IMR-90 (cell line): ENCODE measurements around the gene TTC39B. TPM values are rescaled to one million over a fixed set of nuclear protein-coding genes. Genes with fewer than 3 reads are reported as not detected.

Experiments
- ATAC-seq: fragments of 200-7000 bp; cut with Tn5 transposase; 2 replicates; pipeline ENCODE4 v1.9.1; 2020; ENCODE audit warnings: low read depth, mild to moderate bottlenecking, moderate library complexity
- BruUV-seq: library from RNA; stranded (reverse); fragments of 400-500 nt; replicated peaks from 2 replicates; lab custom pipeline; 2021; lab: Mats Ljungman, UMichigan
- CTCF ChIA-PET: fragments of 300-600 bp; formaldehyde crosslinking; extraction: SDS; loops from one replicate; lab custom pipeline; 2021; ENCODE audit warnings: antibody characterized with exemption; lab: Yijun Ruan, JAX
- POLR2A ChIA-PET: fragments of 300-600 bp; sonication (Branson Sonifier 250); formaldehyde crosslinking; loops from one replicate; lab custom pipeline; 2022; ENCODE audit warnings: antibody characterized with exemption; ENCODE audit not compliant: unreplicated experiment; lab: Charles Lee
- DNase-seq: peaks from one replicate; pipeline ENCODE4 v3.0.0; 2013
- H2AFZ ChIP-seq: replicated peaks from 2 replicates; pipeline ENCODE3; 2013; ENCODE audit warnings: low read length, mild to moderate bottlenecking; ENCODE audit not compliant: poor library complexity
- H2AK5ac ChIP-seq: 2 replicates; pipeline ENCODE4 v1.6.1; 2013; ENCODE audit warnings: low read depth, low read length, inconsistent platforms
- H2AK9ac ChIP-seq: replicated peaks from 2 replicates; pipeline ENCODE3; 2013; ENCODE audit warnings: mild to moderate bottlenecking, low read depth, low read length, moderate library complexity; ENCODE audit not compliant: poor library complexity
- H2BK120ac ChIP-seq: 2 replicates; pipeline ENCODE4 v1.6.1; 2013; ENCODE audit warnings: low read depth, low read length, inconsistent platforms
- H2BK15ac ChIP-seq: 3 replicates; pipeline ENCODE4 v1.6.1; 2013; ENCODE audit warnings: low read depth, low read length, inconsistent platforms
- H2BK20ac ChIP-seq: 2 replicates; pipeline ENCODE4 v1.6.1; 2013; ENCODE audit warnings: low read depth, mild to moderate bottlenecking, inconsistent platforms, low read length, moderate library complexity
- H2BK5ac ChIP-seq: 2 replicates; pipeline ENCODE4 v1.6.1; 2013; ENCODE audit warnings: mild to moderate bottlenecking, low read depth, low read length, inconsistent platforms; ENCODE audit not compliant: poor library complexity, severe bottlenecking
- H3K14ac ChIP-seq: replicated peaks from 2 replicates; pipeline ENCODE4 v1.6.1; 2013; ENCODE audit warnings: low read depth, low read length, inconsistent platforms
- H3K18ac ChIP-seq: 2 replicates; pipeline ENCODE4 v1.6.1; 2013; ENCODE audit warnings: low read depth, low read length, control low read depth
- H3K23ac ChIP-seq: 2 replicates; pipeline ENCODE4 v1.6.1; 2013; ENCODE audit warnings: low read depth, low read length, inconsistent platforms
- H3K27ac ChIP-seq: 2 replicates; pipeline ENCODE4 v1.5.1; 2013; ENCODE audit warnings: mild to moderate bottlenecking, control low read depth, low read length; ENCODE audit not compliant: insufficient read depth
- H3K27me3 ChIP-seq: 2 replicates; pipeline ENCODE4 v1.6.1; 2013; ENCODE audit warnings: low read length; ENCODE audit not compliant: control insufficient read depth, insufficient read depth
- H3K36me3 ChIP-seq: 2 replicates; pipeline ENCODE4 v1.6.1; 2013; ENCODE audit warnings: low read length, mixed read lengths; ENCODE audit not compliant: control insufficient read depth, insufficient read depth
- H3K4ac ChIP-seq: 2 replicates; pipeline ENCODE4 v1.6.1; 2013; ENCODE audit warnings: low read depth, low read length, inconsistent platforms
- H3K4me1 ChIP-seq: 2 replicates; pipeline ENCODE4 v1.6.1; 2013; ENCODE audit warnings: low read length, mixed read lengths; ENCODE audit not compliant: control insufficient read depth, insufficient read depth
- H3K4me2 ChIP-seq: 2 replicates; pipeline ENCODE4 v1.6.1; 2013; ENCODE audit warnings: low read depth, mild to moderate bottlenecking, control low read depth, low read length, moderate library complexity
- H3K4me3 ChIP-seq: 2 replicates; pipeline ENCODE4 v1.5.1; 2013; ENCODE audit warnings: low read depth, mild to moderate bottlenecking, control low read depth, low read length, moderate library complexity; ENCODE audit not compliant: insufficient read depth
- H3K56ac ChIP-seq: 2 replicates; pipeline ENCODE4 v1.6.1; 2013; ENCODE audit warnings: low read length, inconsistent platforms; ENCODE audit not compliant: insufficient read depth; ENCODE audit errors: extremely low read depth
- H3K79me1 ChIP-seq, 2 experiments: 2 replicates each; pipeline ENCODE4 v1.6.1; 2013; ENCODE audit warnings: low read length in 2 of 2, inconsistent platforms in 1 of 2, low read depth in 1 of 2
- H3K9ac ChIP-seq: 2 replicates; pipeline ENCODE4 v1.6.1; 2013; ENCODE audit warnings: low read depth, low read length, control low read depth
- H3K9me1 ChIP-seq: 2 replicates; pipeline ENCODE4 v1.6.1; 2013; ENCODE audit warnings: low read length, inconsistent platforms; ENCODE audit not compliant: insufficient read depth
- H3K9me3 ChIP-seq: 2 replicates; pipeline ENCODE4 v1.6.1; 2013; ENCODE audit warnings: low read length; ENCODE audit not compliant: control insufficient read depth, insufficient read depth
- H4K20me1 ChIP-seq: 2 replicates; pipeline ENCODE4 v1.6.1; 2013; ENCODE audit warnings: low read length, inconsistent platforms; ENCODE audit not compliant: insufficient read depth
- H4K5ac ChIP-seq: 2 replicates; pipeline ENCODE4 v1.6.1; 2013; ENCODE audit warnings: mild to moderate bottlenecking, low read depth, low read length, control low read depth
- H4K8ac ChIP-seq, 2 experiments: 2 replicates each; pipeline ENCODE4 v1.6.1; 2013; ENCODE audit warnings: low read depth in 2 of 2, low read length in 2 of 2, control low read depth in 1 of 2, inconsistent platforms in 1 of 2
- H4K91ac ChIP-seq: 2 replicates; pipeline ENCODE4 v1.6.1; 2013; ENCODE audit warnings: low read depth, low read length, inconsistent platforms; ENCODE audit not compliant: insufficient read depth
- CHD1 ChIP-seq: IDR thresholded peaks from 2 replicates; pipeline ENCODE4 v1.6.1; 2012; ENCODE audit warnings: low read depth, low read length, improper control_type of control experiment
- FOS ChIP-seq: fragments of 150-350 bp; IDR thresholded peaks from 2 replicates; pipeline ENCODE4 v1.6.1; 2016; ENCODE audit warnings: low read depth, low read length
- MAZ ChIP-seq: IDR thresholded peaks from 2 replicates; pipeline ENCODE4 v1.6.1; 2012; ENCODE audit warnings: low read depth, mild to moderate bottlenecking, low read length, improper control_type of control experiment, moderate library complexity, borderline replicate concordance
- MXI1 ChIP-seq: IDR thresholded peaks from 2 replicates; pipeline ENCODE4 v1.6.1; 2012; ENCODE audit warnings: low read depth, mild to moderate bottlenecking, low read length, moderate library complexity, borderline replicate concordance
- RCOR1 ChIP-seq: IDR thresholded peaks from 2 replicates; pipeline ENCODE4 v1.6.1; 2012; ENCODE audit warnings: mild to moderate bottlenecking, low read length, improper control_type of control experiment; ENCODE audit not compliant: insufficient replicate concordance
- SMC3 ChIP-seq: fragments of 150-350 bp; IDR thresholded peaks from 2 replicates; pipeline ENCODE4 v1.6.1; 2016; ENCODE audit warnings: low read depth, mild to moderate bottlenecking, antibody characterized with exemption, low read length, moderate library complexity
- WGBS, 2 experiments: methylation state at CpG; one replicate each; pipeline versions ENCODE4 v1.1.5 to v1.1.7; 2013; ENCODE audit warnings: missing lambda C conversion rate in 2 of 2; ENCODE audit not compliant: insufficient read length in 1 of 2; ENCODE audit errors: extremely low coverage in 2 of 2; 5-methylcytosine and 5-hydroxymethylcytosine counted together
- dilution Hi-C: fragments of 300-500 bp; cut with HindIII; formaldehyde crosslinking; loops from one replicate; pipeline ENCODE4 v1.14.3; 2018; ENCODE audit warnings: low sequenced_read_pairs; ENCODE audit not compliant: unreplicated experiment
- in situ Hi-C: fragments of 300-500 bp; cut with MboI; formaldehyde crosslinking; loops from 3 replicates; pipeline ENCODE4 v1.14.3; 2019; ENCODE audit warnings: low sequenced_read_pairs, inconsistent platforms, mixed read lengths
- intact Hi-C: fragments of 100-400 bp; cut with micrococcal nuclease; formaldehyde crosslinking; loops from 2 replicates; pipeline ENCODE4 v1.10.0; 2022
- polyA plus RNA-seq, 3 experiments: library from polyadenylated mRNA; depleted of rRNA; stranded (reverse); fragments of >200 nt; gene quantifications; 2 replicates each; pipeline ENCODE4 v1.2.3, GENCODE V29; 2012; ENCODE audit warnings: low replicate concordance in 1 of 3
- total RNA-seq: library from RNA; depleted of rRNA; stranded (reverse); fragments of >200 nt; gene quantifications from 2 replicates; pipeline ENCODE4 v1.2.3, GENCODE V29; 2012
- TF ChIP-seq, protein P1 (sequence below): conservative IDR thresholded peaks from 2 replicates; pipeline ENCODE4 v1.5.1; 2012; ENCODE audit warnings: mild to moderate bottlenecking, low read depth, low read length, improper control_type of control experiment
- TF ChIP-seq, protein P2 (sequence below): fragments of 150-350 bp; IDR thresholded peaks from 2 replicates; pipeline ENCODE4 v1.6.1; 2017; ENCODE audit warnings: mild to moderate bottlenecking, antibody characterized with exemption, low read length, low read depth

Gene TTC39B
- total and polyA plus RNA-seq, 2 of the 4 experiments (the other 2 are of a cell fraction), result 2.5 to 12.2 TPM

DNA sequence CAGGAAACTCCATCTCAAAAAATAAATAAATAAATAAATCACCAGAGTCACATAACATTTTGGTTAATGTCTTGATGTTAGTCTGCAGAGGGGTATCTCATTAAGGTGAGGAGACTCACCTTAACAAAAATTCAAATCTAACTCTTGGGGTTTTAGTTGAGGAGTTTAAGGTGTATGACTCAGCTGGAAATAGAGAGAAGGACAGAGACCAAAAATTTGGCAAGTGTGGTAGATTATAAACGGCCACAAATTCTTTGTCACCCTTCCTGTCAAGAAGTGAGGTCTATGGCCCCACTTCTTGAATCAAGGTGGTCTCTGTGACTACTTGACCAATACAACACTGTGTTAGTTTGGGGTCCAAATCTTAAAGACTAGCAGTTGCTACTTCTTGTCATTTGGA lies 60.8 kb downstream of the TTC39B start:
- H2BK120ac ChIP-seq, result peak overlapping the region; percentile 66
- CTCF ChIA-PET, result no interaction called here

More for the DNA sequence above, 60.8 kb downstream of the TTC39B start:
- H3K18ac ChIP-seq, result no peak overlapping the region; the same call in 1 of the 2 replicates
- H3K79me1 ChIP-seq, result peaks cover 14 to 56% of the 10 kb centered on the region in 2 experiments
- H3K4me3 ChIP-seq, result no peak overlapping the region
- H3K9me1 ChIP-seq, result peaks cover 13% of the 10 kb centered on the region
- ATAC-seq, result no peak
- in situ Hi-C loops (no loop called here), dilution Hi-C loops (no loop called here), intact Hi-C loops (no loop called here)
- no peak overlapping the region for H2AK5ac ChIP-seq
- H3K36me3 ChIP-seq, result no peaks in the 10 kb centered on the region
- H4K20me1 ChIP-seq, result no peaks in the 10 kb centered on the region
- H3K4me2 ChIP-seq, result no peak overlapping the region
- WGBS, 2 experiments, result no CpG with 5 or more reads among the region's 1 CpG
- H4K91ac ChIP-seq, result no peak overlapping the region
- 0 out of 3 replicates have a peak overlapping the region, but pooled peaks have one; percentile 3 for H2BK15ac ChIP-seq
- no TSS peak for BruUV-seq
- no peaks in the 10 kb centered on the region for H3K27me3 ChIP-seq
- no peak overlapping the region for H2AFZ ChIP-seq
- peaks cover 24% of the 10 kb centered on the region for H3K4me1 ChIP-seq
- no peak overlapping the region for H3K14ac ChIP-seq
- H3K27ac ChIP-seq, result no peak overlapping the region
- peak overlapping the region in 1 of 2 experiments; percentile 7; a peak in 1 of 4 replicates for H4K8ac ChIP-seq
- peak overlapping the region; percentile 64; the same call in 1 of the 2 replicates for H2BK20ac ChIP-seq
- TF ChIP-seq RCOR1 (no peak), MAZ (no peak), MXI1 (no peak), SMC3 (no peak), CHD1 (no peak), FOS (no peak)
- TF ChIP-seq, protein P1, sequence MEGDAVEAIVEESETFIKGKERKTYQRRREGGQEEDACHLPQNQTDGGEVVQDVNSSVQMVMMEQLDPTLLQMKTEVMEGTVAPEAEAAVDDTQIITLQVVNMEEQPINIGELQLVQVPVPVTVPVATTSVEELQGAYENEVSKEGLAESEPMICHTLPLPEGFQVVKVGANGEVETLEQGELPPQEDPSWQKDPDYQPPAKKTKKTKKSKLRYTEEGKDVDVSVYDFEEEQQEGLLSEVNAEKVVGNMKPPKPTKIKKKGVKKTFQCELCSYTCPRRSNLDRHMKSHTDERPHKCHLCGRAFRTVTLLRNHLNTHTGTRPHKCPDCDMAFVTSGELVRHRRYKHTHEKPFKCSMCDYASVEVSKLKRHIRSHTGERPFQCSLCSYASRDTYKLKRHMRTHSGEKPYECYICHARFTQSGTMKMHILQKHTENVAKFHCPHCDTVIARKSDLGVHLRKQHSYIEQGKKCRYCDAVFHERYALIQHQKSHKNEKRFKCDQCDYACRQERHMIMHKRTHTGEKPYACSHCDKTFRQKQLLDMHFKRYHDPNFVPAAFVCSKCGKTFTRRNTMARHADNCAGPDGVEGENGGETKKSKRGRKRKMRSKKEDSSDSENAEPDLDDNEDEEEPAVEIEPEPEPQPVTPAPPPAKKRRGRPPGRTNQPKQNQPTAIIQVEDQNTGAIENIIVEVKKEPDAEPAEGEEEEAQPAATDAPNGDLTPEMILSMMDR, result no peak
- TF ChIP-seq, protein P2, sequence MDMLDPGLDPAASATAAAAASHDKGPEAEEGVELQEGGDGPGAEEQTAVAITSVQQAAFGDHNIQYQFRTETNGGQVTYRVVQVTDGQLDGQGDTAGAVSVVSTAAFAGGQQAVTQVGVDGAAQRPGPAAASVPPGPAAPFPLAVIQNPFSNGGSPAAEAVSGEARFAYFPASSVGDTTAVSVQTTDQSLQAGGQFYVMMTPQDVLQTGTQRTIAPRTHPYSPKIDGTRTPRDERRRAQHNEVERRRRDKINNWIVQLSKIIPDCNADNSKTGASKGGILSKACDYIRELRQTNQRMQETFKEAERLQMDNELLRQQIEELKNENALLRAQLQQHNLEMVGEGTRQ, result no peak
- H2AK9ac ChIP-seq, result no peak overlapping the region
- H4K5ac ChIP-seq, result no peak overlapping the region
- no peak overlapping the region for H3K23ac ChIP-seq
- DNase-seq, result no peak
- POLR2A ChIA-PET, result no interaction called here
- no peak overlapping the region for H3K56ac ChIP-seq
- no peaks in the 10 kb centered on the region for H3K9me3 ChIP-seq
- peak overlapping the region; percentile 46; the same call in 1 of the 2 replicates for H3K4ac ChIP-seq
- peak overlapping the region; percentile 7 for H2BK5ac ChIP-seq
- no peak overlapping the region for H3K9ac ChIP-seq
